GF-D8 (cell line): ENCODE measurements around the gene TBCE.
A peak's percentile ranks its signal among the peaks of the same experiment; 100 is the strongest.

Experiments
- DNase-seq: peaks from one replicate; lab custom pipeline; 2025; lab: John Stamatoyannopoulos, UW

The TBCE gene

DNA sequence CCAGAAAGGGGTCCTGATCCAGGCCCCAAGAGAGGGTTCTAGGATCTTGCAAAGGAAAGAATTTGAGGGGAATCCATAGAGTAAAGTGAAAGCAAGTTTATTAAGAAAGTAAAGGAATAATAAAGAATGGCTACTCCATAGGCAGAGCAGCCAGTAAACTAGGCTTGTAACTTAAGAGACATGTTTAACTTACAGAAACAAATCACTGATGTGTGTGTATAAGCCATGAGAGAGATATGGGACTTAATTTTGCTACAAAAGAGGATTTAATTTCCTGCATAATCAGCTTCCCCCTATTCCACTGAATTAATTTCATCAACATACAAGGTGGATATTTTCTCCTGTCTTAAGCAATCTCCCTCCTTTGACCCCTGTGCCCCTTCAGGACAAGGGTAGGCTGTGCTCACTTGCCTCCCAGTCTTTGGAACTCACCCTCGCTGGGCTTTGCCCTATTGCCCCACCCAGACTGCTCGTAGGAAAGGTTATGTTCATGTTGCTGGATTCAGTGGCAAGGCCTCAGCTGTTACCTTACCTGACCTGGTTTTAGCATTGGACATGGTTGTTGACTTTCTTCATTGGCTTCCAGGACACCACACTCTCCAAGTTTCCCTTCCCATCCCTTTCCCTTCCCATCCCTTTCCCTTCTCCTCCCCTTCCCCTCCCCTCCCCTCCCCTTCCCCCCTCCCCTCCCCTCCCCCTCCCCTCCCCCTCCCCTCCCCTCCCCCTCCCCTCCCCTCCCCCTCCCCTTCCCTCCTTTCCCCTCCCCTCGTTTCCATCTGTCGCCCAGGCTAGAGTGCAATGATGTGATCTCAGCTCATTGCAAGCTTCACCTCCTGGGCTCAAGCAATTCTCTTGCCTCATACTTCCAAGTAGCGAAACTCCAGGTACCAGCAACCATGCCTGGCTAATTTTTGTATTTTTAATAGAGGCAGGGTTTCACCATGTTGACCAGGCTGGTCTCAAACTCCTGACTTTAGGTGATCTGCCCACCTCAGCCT lies 44.6 kb downstream of the TBCE start:
- DNase-seq: no peak

DNA sequence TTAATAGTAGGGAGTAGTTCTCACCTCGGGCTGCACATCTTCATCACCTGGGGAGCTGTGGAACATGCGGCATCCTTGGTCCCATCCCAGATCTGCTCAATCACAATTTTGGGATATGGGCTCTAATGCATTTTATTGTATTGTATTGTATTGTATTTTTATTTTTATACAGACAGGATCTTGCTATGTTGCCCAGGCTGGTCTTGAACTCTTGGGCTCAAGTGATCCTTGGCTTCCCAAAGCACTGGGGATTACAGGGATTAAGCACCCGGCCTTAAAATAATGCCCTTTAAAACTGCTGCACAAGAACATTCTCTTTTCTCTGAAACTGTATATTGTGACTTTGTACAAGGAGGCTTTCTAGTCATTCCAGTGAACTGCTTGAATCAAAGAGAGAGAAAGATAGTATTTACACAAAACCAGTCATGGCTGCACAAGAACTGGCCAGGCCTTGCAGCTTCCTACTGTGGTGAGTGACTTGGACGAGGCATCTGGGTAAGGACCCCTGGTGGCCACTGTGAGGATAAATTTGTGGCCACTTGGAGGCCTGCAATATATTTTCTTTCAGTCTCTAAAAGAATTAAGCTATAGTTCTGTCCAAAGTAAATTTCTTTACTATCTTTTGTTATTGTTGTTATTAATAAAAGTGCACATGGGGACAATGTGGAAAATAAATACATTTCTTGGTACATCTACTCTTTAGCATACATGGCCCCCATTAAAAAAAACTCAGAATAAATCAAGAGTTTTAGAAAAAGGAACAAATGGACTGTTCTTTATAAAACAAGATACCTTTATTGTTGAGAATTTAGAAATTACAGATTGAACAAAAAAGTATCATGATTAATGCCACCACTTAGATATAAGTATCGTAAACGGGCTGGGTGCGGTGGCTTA lies 48.0 kb downstream of the TBCE start:
- DNase-seq: peak; percentile 47

DNA sequence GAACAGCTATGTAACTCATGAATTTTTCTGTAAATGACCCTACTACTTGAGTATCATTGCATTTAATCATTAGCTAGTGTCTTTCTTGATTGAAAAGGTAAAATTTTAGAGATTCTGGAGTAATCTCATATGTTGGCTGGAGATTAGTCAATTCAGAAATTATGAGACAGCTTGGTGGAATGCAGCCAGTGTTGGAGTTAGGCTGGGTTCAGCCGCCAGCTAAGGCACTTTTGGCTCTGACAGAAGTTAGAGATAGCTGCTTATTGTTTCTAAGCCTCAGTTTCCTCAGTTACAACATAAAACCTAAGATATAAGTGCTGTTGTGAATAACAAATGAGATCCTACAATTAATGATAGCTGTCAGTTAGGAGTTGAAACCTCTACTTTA lies 49.4 kb downstream of the TBCE start:
- no peak for DNase-seq

- no peak for DNase-seq
Observed at GRCh38 chr1:235417086-235417697, 50.0 kb downstream of the TBCE start.

GRCh38 chr1:235421751-235422150 lies 54.5 kb downstream of the TBCE start:
- no peak for DNase-seq

- no peak for DNase-seq
Observed at GRCh38 chr1:235423214-235423652, 56.0 kb downstream of the TBCE start.

GRCh38 chr1:235424092-235424491 lies 56.9 kb downstream of the TBCE start:
- no peak for DNase-seq

DNA sequence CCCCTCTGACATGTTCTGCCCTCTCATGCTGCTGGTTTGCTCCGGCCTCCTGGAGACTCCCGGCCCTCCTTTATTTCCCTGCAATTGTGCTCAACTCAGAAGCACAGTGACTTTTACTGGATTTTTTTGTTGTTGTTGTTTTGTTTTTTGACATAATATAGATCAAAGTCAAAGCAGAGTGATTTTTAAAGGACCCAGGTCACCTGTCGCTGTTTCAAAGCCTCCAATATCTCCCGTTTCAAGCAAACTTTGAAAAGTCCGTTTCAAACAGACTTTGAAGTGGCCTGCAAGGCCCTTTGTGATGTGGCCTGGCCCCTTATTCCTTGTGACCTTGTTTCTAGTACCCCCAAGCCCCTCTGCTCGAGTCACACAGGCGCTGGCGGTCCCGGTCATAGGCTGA lies 58.1 kb downstream of the TBCE start:
- DNase-seq: no peak

DNA sequence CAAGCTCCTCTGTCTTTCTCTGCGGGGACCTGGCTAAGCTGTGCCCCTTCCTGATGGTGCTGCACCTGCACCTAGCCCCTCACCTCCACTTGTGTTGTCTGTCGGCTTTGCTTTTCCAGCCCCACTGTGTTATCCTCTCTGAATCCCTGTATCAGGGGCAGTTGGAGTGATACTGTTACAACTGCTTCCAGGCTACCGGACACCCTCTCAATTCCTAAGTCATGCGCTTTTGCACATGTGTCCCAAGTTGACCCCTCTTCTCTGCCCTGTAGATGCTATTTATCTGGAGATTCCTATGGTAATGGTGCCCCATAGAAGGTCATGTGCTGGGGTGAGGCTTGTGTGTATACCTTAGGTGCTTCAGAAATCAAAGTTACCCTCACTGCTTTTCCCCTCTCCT lies 58.9 kb downstream of the TBCE start:
- no peak for DNase-seq

DNA sequence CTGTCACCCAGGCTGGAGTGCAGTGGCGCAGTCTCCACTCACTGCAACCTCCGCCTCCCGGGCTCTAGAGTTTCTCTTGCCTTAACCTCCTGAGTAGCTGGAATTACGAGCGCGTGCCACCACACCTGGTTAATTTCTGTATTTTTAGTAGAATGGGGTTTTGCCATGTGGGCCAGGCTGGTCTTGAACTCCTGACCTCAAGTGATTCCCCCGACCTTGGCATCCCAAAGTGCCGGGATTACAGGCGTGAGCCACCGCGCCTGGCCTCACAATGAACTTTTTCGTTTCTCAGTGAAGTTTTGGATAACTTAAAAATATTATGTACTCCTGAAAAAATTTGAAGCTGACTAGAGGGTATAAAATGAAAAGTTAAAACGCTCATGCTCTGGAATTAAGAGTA lies 59.5 kb downstream of the TBCE start:
- no peak for DNase-seq

GRCh38 chr1:235427447-235427846 lies 60.2 kb downstream of the TBCE start:
- no peak for DNase-seq

DNA sequence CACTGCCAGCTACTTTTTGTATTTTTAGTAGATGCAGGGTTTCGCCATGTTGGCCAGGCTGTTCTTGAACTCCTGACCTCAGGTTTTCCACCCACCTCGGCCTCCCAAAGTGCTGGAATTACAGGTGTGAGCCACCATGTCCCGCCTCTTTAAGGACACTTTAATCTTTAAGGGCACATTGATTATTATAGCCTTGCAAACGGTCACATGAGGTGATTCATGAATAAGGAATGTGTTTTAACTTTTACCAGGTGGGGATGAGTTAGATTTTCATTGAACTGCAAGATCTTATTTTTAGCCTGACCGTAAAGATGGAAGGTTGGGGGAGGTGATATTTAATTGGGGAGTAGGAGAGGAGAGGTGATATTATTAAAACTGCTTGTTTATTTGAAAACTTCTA lies 61.9 kb downstream of the TBCE start:
- DNase-seq: no peak

GRCh38 chr1:235430991-235431390 lies 63.8 kb downstream of the TBCE start:
- no peak for DNase-seq

- DNase-seq: no peak
Observed at GRCh38 chr1:235434001-235434400, 66.8 kb downstream of the TBCE start.

DNA sequence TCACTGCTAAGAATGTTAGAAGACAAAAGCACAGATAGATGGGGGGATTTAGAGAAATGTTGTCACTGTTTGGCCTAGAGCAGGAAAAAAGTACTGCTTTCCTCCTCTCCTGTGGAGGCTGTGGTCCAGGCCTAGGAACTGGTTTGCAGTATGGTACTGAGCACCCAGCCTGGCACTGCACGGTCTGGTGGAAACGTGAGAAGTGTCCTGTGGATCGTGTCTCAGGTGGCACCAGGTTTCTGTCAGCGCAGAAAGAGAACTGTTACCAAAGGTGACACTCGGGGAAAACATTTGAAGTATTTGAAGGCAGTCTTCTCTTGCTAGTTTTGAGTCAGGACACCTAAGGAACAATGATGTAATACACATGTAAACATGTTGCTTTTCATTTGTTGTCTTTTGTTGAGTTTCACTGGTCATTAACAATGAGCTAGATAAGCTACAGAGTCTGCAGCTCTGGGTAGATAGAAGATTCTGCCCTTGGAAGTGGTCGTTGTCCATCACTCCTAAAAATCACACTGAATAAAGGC lies 74.0 kb downstream of the TBCE start:
- no peak for DNase-seq

DNA sequence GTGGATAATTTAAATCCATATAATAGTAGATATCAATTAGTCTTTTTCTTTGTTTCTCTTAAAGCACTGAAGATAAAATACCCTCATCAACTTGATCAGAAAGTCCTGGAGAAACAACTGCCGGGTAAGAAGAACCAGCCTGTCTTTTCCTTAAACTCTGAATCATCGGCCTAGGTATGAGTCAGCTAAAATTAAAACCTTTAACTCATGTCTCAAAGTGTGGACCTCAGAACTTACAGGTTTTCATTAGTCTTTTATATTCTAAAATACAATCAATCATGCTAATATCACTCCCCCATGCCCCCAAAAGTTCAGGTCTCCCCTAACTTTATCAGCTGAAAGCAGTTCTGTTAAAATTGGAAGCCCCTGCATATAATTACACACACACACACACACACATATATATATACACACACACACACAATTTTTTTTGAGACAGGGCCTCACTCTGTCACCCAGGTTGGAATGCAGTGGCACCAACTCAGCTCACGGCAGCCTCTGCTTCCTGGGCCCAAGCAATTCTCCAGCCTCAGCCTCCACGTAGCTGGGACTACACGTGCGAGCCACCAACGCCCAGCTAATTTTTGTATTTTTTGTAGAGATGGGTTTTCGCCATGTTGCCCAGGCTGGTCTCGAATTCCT lies 75.7 kb downstream of the TBCE start:
- no peak for DNase-seq

DNA sequence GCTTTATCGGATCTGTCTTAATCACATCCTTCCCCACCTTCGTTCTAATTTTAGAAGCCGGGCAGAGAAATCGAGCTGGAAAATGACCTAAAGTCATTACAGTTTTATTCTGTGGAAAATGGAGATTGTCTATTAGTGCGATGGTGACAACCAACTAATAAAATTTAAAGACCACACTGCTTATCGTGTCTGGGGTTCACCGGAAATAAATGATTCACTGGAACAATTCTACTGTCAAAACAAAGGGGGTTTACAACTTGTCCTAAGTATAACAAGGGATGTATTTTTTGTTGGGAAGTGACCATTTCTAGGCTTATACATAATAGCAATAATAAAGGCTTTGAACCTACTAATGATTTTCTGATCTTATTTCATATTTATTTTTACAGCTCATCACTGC lies 81.4 kb downstream of the TBCE start:
- DNase-seq: no peak

DNA sequence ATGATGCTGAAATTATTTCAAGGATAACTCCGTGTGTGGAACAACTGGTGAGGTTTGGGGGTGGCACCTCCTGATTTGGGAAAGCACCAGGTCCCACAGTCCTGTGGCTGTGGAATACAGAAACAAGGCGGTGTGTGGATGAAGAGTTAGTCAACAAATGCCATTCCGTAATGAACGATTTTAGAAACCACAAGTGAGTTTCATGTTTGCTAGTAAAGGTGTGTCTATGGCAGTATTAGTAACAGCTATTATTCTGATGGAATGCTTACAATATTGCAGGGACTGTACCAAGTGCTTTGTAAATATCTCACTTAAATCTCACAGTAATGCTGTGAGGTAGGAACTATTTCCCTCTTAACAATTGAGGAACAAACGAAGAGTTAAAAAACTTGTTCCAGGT lies 83.2 kb downstream of the TBCE start:
- DNase-seq: no peak

- DNase-seq: no peak
Observed at GRCh38 chr1:235450886-235451483, 83.8 kb downstream of the TBCE start.

- DNase-seq: no peak
Observed at GRCh38 chr1:235454021-235454420, 86.8 kb downstream of the TBCE start.

- no peak for DNase-seq
Observed at GRCh38 chr1:235455097-235455496, 87.9 kb downstream of the TBCE start.
